Measurements from ENCODE around the gene HNF4A.

HNF4A gene

DNA sequence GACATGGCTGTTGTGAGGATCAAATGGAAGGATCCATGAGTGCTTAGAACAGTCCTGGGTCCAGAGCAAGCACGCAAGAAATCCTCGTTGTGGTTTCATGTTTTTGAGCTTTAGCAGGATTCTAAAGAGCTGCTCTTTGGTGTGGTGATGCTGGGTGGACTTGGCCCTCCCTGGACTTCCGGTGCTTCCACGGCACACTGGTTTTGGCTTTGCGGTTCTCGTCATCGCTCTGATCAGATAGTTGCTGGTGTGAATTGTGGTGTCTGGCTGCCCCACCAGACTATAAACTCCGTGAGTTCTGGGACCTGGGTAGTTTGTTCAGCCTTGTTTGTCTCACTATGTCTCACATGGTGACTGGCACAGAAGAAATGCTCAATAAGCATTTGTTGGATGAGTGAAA is 3.3 kb downstream of the HNF4A start:
- no peak for DNase-seq (ENCODE audit: low read depth)
- no peak overlapping the region for H3K4me3 ChIP-seq (ENCODE audit: low read depth, low read length)
- TF ChIP-seq, protein P1, sequence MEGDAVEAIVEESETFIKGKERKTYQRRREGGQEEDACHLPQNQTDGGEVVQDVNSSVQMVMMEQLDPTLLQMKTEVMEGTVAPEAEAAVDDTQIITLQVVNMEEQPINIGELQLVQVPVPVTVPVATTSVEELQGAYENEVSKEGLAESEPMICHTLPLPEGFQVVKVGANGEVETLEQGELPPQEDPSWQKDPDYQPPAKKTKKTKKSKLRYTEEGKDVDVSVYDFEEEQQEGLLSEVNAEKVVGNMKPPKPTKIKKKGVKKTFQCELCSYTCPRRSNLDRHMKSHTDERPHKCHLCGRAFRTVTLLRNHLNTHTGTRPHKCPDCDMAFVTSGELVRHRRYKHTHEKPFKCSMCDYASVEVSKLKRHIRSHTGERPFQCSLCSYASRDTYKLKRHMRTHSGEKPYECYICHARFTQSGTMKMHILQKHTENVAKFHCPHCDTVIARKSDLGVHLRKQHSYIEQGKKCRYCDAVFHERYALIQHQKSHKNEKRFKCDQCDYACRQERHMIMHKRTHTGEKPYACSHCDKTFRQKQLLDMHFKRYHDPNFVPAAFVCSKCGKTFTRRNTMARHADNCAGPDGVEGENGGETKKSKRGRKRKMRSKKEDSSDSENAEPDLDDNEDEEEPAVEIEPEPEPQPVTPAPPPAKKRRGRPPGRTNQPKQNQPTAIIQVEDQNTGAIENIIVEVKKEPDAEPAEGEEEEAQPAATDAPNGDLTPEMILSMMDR (conservative IDR thresholded peaks at IDR 0.05; ENCODE audit: low read depth, low read length) = no peak

DNA sequence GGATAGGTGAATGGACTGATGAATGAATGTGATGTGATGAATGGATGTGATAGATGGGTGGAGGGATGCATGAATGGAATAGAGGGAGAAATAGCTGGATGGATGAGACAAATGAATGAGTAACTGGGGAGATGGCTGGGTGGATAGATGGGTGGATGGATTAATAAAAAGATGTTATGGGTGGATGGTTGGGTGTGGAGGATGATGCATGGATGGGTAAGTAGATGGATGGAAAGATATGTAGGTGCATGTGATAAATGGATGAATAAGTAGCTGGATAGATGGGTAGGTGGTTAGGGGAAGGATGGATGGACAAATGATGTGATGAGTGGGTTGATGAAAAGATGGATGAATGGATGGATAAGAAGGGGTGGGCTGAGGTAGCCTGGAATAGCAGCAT is 4.7 kb downstream of the HNF4A start:
- TF ChIP-seq, protein P1 (conservative IDR thresholded peaks at IDR 0.05; ENCODE audit: low read depth, low read length) = no peak
- no peak for DNase-seq (ENCODE audit: low read depth)
- no peak overlapping the region for H3K4me3 ChIP-seq (ENCODE audit: low read depth, low read length)

DNA sequence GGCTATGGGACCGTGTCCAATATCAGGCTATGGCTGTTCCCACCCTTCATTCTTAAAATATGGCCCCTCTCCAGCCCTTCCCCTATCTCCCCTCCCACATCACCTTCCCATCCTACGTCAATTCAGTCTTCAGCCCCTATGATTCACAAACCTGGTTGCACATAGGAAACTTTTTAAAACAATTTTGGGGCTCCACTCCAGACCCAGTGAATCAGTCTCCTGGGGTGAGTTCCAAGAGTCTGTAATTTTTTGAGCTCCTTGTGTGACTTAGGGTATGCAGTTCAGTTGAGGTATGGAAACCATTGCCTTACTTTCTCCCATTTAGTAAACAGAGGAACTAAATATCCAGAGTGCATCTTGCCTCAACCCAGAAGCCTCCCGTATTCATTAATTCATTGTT is 5.5 kb downstream of the HNF4A start:
- TF ChIP-seq, protein P1 (conservative IDR thresholded peaks at IDR 0.05; ENCODE audit: low read depth, low read length) = no peak
- DNase-seq (ENCODE audit: low read depth) = no peak
- no peak overlapping the region for H3K4me3 ChIP-seq (ENCODE audit: low read depth, low read length)

DNA sequence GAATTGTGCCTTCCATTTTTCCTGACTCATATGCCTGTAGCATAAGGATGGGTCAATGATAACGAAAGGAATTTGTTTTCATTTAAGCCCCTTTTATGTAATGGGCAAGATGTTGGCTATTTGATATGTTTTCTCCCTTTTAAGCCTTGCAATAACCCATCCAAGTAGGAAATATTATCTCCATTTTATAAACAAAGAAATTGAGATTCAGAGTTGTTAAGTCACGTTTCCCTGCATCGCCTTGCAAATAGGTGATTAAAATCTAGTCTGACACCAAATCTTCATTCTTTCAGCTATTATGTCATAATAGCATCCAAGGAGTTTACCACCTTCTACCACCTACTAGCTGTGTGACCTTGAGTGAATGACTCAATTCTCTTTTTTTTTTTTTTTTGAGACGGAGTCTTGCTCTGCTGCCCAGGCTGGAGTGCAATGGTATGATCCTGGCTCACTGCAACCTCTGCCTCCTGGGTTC is 7.0 kb downstream of the HNF4A start:
- TF ChIP-seq, protein P1 (conservative IDR thresholded peaks at IDR 0.05; ENCODE audit: low read depth, low read length) = no peak
- DNase-seq (ENCODE audit: low read depth) = no peak
- no peak overlapping the region for H3K4me3 ChIP-seq (ENCODE audit: low read depth, low read length)

DNA sequence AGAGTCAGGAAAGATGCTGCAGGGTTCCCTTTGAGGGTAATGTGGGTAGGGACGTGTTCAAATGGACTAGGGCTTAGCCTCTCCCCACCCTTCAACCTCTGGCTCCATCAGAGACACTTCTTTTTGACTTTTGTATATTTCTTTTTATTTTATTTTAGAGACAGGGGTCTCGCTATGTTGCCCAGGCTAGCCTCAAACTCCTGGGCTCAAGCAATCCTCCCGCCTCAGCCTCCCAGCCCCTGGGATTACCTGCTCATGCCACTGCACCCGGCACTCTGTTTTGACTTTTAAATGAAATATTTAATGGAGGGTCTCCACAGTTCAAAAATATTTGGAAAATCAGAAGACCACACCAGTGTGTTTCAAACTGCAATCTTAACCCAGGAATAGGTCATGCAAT is 8.6 kb downstream of the HNF4A start:
- TF ChIP-seq, protein P1 (conservative IDR thresholded peaks at IDR 0.05; ENCODE audit: low read depth, low read length) = no peak
- no peak for DNase-seq (ENCODE audit: low read depth)
- no peak overlapping the region for H3K4me3 ChIP-seq (ENCODE audit: low read depth, low read length)

DNA sequence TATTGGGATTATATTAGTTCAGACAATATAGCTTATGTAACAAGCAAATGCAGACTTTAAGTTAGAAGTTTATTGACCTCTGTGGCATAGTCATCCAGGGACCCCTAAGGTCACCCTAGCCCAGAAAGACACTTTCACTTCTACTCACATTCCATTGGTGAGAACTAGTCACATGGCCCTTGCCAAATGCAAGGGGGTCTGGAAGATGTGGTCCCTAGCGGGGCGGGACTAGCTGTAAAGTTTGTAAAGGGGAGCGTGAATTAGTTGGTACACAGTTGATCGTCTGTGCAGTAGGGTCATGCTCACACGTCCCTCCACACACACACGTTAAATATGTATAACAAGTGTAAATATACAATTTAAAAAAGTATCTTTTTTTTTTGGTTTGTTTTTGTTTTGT is 9.3 kb downstream of the HNF4A start:
- no peak for DNase-seq (ENCODE audit: low read depth)
- H3K4me3 ChIP-seq (ENCODE audit: low read depth, low read length) = no peak overlapping the region
- TF ChIP-seq, protein P1 (conservative IDR thresholded peaks at IDR 0.05; ENCODE audit: low read depth, low read length) = no peak

DNA sequence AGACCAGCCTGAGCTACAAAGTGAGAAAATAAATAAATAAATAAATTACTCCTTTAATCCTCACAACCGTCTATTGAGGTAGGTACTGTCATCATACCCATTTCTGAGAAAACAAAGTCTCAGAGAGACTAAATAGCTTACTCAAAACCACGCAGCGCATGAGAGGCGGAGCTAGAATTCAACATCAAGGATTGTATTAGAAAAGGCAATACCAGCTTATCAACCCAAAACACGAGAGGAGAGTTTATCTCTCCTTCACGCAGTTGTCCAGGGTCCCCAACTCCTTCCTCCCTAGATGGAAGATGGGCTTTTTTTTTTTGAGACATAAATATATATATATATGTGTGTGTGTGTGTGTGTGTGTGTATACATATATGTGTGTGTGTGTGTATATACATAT is 12.2 kb downstream of the HNF4A start:
- TF ChIP-seq, protein P1 (conservative IDR thresholded peaks at IDR 0.05; ENCODE audit: low read depth, low read length) = no peak

More for the DNA sequence above, 12.2 kb downstream of the HNF4A start:
- no peak for DNase-seq (ENCODE audit: low read depth)
- H3K4me3 ChIP-seq (ENCODE audit: low read depth, low read length) = no peak overlapping the region
